Sigmoid colon (tissue), 4 donors: ENCODE results near the gene EN2.

ENCODE experiments used
- EP300 ChIP-seq, 4 donors: sonication (generic); formaldehyde crosslinking; IDR thresholded peaks; one replicate each; pipeline ENCODE4 v1.6.1; 2017; ENCODE audit warnings: antibody characterized with exemption in 4 of 4
- POLR2A ChIP-seq, 2 donors: fragments of 450-650 bp; IDR thresholded peaks; one replicate each; pipeline ENCODE4 v1.6.1; 2016; ENCODE audit warnings: antibody characterized with exemption in 2 of 2, mild to moderate bottlenecking in 2 of 2, moderate library complexity in 2 of 2
- POLR2AphosphoS5 ChIP-seq, 4 donors: sonication (generic); formaldehyde crosslinking; IDR thresholded peaks; one replicate each; pipeline ENCODE4 v1.6.1; 2017; ENCODE audit warnings: antibody characterized with exemption in 4 of 4
- TF ChIP-seq, protein P1 (sequence below), 4 experiments: fragments of 450-650 bp in 3 of 4; fragments of 200-600 bp in 1 of 4; IDR thresholded peaks; one replicate each; pipeline ENCODE4 v1.5.1; 2016 to 2019; ENCODE audit warnings: antibody characterized with exemption in 4 of 4, mild to moderate bottlenecking in 3 of 4, moderate library complexity in 2 of 4

DNA sequence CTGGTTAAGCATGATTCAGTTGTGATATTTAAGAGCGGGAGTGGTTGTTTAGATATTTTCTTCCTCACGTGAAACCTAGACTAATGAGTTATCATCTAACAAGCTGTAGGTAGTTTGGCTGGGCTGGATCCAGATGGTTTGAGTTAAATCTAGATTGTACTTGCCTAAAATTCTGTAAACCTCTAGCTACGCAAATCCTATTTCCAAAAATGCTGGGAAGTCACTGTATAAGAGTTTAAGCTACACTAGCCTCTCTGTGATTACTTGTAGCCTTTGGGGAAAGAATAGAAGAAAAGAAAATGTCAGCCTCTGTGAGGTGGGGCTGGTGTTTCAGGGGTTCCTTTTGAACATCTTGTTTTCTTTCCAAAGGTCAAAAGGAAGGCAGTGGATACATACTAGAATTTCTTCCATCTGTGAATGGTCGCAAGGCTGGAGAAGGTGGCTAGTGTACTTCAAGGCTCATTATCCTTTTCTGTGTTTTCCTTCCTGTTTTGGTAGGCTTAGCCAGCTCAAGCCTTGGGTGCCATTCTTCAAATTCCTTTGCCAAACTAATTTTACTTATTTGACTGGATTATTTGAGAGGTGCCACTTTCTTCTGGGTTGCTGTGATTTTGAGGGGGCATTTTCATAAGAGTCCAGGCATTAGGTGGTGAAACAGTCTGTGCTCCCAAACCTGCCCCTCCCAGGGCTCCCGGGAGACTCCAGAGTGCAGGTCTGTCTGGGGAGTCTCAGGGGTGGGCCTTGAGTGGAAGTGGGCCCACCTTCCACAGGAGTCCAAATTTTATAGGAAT, 5.2 kb upstream of the EN2 start:
- TF ChIP-seq, protein P1, sequence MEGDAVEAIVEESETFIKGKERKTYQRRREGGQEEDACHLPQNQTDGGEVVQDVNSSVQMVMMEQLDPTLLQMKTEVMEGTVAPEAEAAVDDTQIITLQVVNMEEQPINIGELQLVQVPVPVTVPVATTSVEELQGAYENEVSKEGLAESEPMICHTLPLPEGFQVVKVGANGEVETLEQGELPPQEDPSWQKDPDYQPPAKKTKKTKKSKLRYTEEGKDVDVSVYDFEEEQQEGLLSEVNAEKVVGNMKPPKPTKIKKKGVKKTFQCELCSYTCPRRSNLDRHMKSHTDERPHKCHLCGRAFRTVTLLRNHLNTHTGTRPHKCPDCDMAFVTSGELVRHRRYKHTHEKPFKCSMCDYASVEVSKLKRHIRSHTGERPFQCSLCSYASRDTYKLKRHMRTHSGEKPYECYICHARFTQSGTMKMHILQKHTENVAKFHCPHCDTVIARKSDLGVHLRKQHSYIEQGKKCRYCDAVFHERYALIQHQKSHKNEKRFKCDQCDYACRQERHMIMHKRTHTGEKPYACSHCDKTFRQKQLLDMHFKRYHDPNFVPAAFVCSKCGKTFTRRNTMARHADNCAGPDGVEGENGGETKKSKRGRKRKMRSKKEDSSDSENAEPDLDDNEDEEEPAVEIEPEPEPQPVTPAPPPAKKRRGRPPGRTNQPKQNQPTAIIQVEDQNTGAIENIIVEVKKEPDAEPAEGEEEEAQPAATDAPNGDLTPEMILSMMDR (IDR thresholded peaks at IDR 0.05), result no peak
- no peak for TF ChIP-seq POLR2A (IDR thresholded peaks at IDR 0.05)
- TF ChIP-seq POLR2AphosphoS5 (IDR thresholded peaks at IDR 0.05), result no peak
- TF ChIP-seq EP300 (IDR thresholded peaks at IDR 0.05), result no peak
